Measurements from ENCODE around the gene LARGE1. TPM values are rescaled to one million over a fixed set of nuclear protein-coding genes. Genes with fewer than 3 reads are reported as not detected.

Gene LARGE1
- polyA plus RNA-seq, 1 experiment, result 8.5 TPM

- H3K27me3 ChIP-seq (ENCODE audit: control insufficient read depth, insufficient read depth, low read length), result no peaks in the 10 kb centered on the region
- DNase-seq (ENCODE audit: low read depth), result no peak
- H3K4me3 ChIP-seq (ENCODE audit: low read depth, low read length), result no peak overlapping the region
- CTCF ChIA-PET, result no interaction called here
- H3K36me3 ChIP-seq (ENCODE audit: control insufficient read depth, insufficient read depth, low read length), result no peaks in the 10 kb centered on the region
- POLR2A ChIA-PET, result no interaction called here
- no peak for TF ChIP-seq CTCF (IDR thresholded peaks at IDR 0.05; ENCODE audit: insufficient read depth, low read depth, low read length)
Observed at GRCh38 chr22:33829546-33830280, 90.6 kb downstream of the LARGE1 start.

- CTCF ChIA-PET, result no interaction called here
Observed at GRCh38 chr22:33828302-33828701, 92.0 kb downstream of the LARGE1 start.

GRCh38 chr22:33825761-33826160 lies 94.5 kb downstream of the LARGE1 start:
- CTCF ChIA-PET, result no interaction called here
- POLR2A ChIA-PET, result no interaction called here
- no peak overlapping the region for H3K4me3 ChIP-seq (ENCODE audit: low read depth, low read length)
- no peak for TF ChIP-seq CTCF (IDR thresholded peaks at IDR 0.05; ENCODE audit: insufficient read depth, low read depth, low read length)
- H3K36me3 ChIP-seq (ENCODE audit: control insufficient read depth, insufficient read depth, low read length), result no peaks in the 10 kb centered on the region
- DNase-seq (ENCODE audit: low read depth), result no peak
- H3K27me3 ChIP-seq (ENCODE audit: control insufficient read depth, insufficient read depth, low read length), result no peaks in the 10 kb centered on the region

More at GRCh38 chr22:33828302-33828701, 92.0 kb downstream of the LARGE1 start:
- POLR2A ChIA-PET, result no interaction called here
- no peak for DNase-seq (ENCODE audit: low read depth)
- no peaks in the 10 kb centered on the region for H3K36me3 ChIP-seq (ENCODE audit: control insufficient read depth, insufficient read depth, low read length)
- no peaks in the 10 kb centered on the region for H3K27me3 ChIP-seq (ENCODE audit: control insufficient read depth, insufficient read depth, low read length)
- H3K4me3 ChIP-seq (ENCODE audit: low read depth, low read length), result no peak overlapping the region
- TF ChIP-seq CTCF (IDR thresholded peaks at IDR 0.05; ENCODE audit: insufficient read depth, low read depth, low read length), result no peak

GRCh38 chr22:33823552-33823951 lies 96.7 kb downstream of the LARGE1 start:
- H3K27me3 ChIP-seq (ENCODE audit: control insufficient read depth, insufficient read depth, low read length), result no peaks in the 10 kb centered on the region
- no peak for TF ChIP-seq CTCF (IDR thresholded peaks at IDR 0.05; ENCODE audit: insufficient read depth, low read depth, low read length)
- no peaks in the 10 kb centered on the region for H3K36me3 ChIP-seq (ENCODE audit: control insufficient read depth, insufficient read depth, low read length)
- DNase-seq (ENCODE audit: low read depth), result no peak
- ChIA-PET CTCF (interaction anchor here (0.6 to 1.3 kb wide), 2 partner anchors 8 to 28 kb away, joined by 3 to 4 read pairs; no protein-coding TSS in a partner anchor), POLR2A (no interaction called here)
- no peak overlapping the region for H3K4me3 ChIP-seq (ENCODE audit: low read depth, low read length)

- Histone ChIP-seq H3K36me3 (ENCODE audit: control insufficient read depth, insufficient read depth, low read length) (no peaks in the 10 kb centered on the region), H3K4me3 (ENCODE audit: low read depth, low read length) (no peak overlapping the region), H3K27me3 (ENCODE audit: control insufficient read depth, insufficient read depth, low read length) (no peaks in the 10 kb centered on the region)
- no peak for DNase-seq (ENCODE audit: low read depth)
- ChIA-PET POLR2A (no interaction called here), CTCF (interaction anchor here (1.2 kb wide), 1 partner anchor 14 kb away, joined by 4 read pairs; no protein-coding TSS in a partner anchor)
- TF ChIP-seq CTCF (IDR thresholded peaks at IDR 0.05; ENCODE audit: insufficient read depth, low read depth, low read length), result no peak
Observed at GRCh38 chr22:33821290-33821689, 99.0 kb downstream of the LARGE1 start.

All from BJ (cell line).